Kidney (tissue), 14 donors: ENCODE data around the gene TAS1R3. TPM values are rescaled to one million over a fixed set of nuclear protein-coding genes. Genes with fewer than 3 reads are reported as not detected.

Experiments used
- DNase-seq, 5 donors: peaks; one replicate each; pipeline ENCODE4 v3.0.0-alpha.2; 2013 to 2020
- FAIRE-seq: peaks from 2 replicates; lab custom pipeline; 2012; peaks lifted over from hg19 to GRCh38; lab: Jason Lieb, UNC
- H3K27ac ChIP-seq, 2 donors: one replicate each; pipeline ENCODE4 v1.7.0; 2013; ENCODE audit warnings: low read depth in 2 of 2, low read length in 2 of 2, inconsistent platforms in 1 of 2
- H3K27me3 ChIP-seq: one replicate; pipeline ENCODE4 v1.7.1; 2013; ENCODE audit warnings: low read length, inconsistent platforms; ENCODE audit not compliant: control insufficient read depth, insufficient read depth
- H3K36me3 ChIP-seq, 3 donors: one replicate each; pipeline versions ENCODE4 v1.7.0 to v1.7.1; 2013; ENCODE audit warnings: low read length in 3 of 3, control low read depth in 1 of 3, inconsistent platforms in 1 of 3; ENCODE audit not compliant: insufficient read depth in 3 of 3, control insufficient read depth in 2 of 3
- H3K4me1 ChIP-seq, 3 donors: one replicate each; pipeline versions ENCODE4 v1.7.0 to v1.7.1; 2013; ENCODE audit warnings: low read length in 3 of 3, inconsistent platforms in 1 of 3, low read depth in 1 of 3; ENCODE audit not compliant: control insufficient read depth in 2 of 3, insufficient read depth in 2 of 3
- H3K4me3 ChIP-seq, 3 donors: one replicate each; pipeline versions ENCODE4 v1.7.0 to v1.8.1; 2013; ENCODE audit warnings: low read length in 3 of 3, control low read depth in 1 of 3, inconsistent platforms in 1 of 3
- H3K9ac ChIP-seq, 3 donors: one replicate each; pipeline versions ENCODE4 v1.7.0 to v1.7.1; 2013; ENCODE audit warnings: low read length in 3 of 3, control low read depth in 1 of 3, inconsistent platforms in 1 of 3
- H3K9me3 ChIP-seq, 3 donors: one replicate each; pipeline versions ENCODE4 v1.7.0 to v1.7.1; 2013; ENCODE audit warnings: low read length in 3 of 3, control low read depth in 1 of 3, inconsistent platforms in 1 of 3; ENCODE audit not compliant: control insufficient read depth in 2 of 3, insufficient read depth in 1 of 3
- intact Hi-C: fragments of 100-400 bp; cut with DNase I; formaldehyde crosslinking; loops from one replicate; pipeline ENCODE4 v1.11.1; 2022
- polyA plus RNA-seq: library from polyadenylated mRNA; stranded (reverse); fragments of 350-450 nt; fragmentation: Illumina TruSeq; extraction: RNeasy Lipid Tissue Mini Kit (QIAGEN cat#74804); gene quantifications from one replicate; pipeline ENCODE4 v1.2.3, GENCODE V29; 2014; ENCODE audit warnings: low read depth, low replicate concordance; ENCODE audit not compliant: insufficient read depth
- total RNA-seq: library from RNA; stranded (reverse); fragmentation: NEBNext Ultra II Directional; extraction: Animal tissue kit (Norgen Biotek cat#: 25700); gene quantifications from one replicate; pipeline ENCODE4 v1.2.1, GENCODE V29; 2021
- TF ChIP-seq, protein P1 (sequence below): IDR thresholded peaks from 3 replicates; pipeline ENCODE4 v1.5.1; 2012; ENCODE audit warnings: mild to moderate bottlenecking, moderate library complexity, borderline replicate concordance; ENCODE audit not compliant: insufficient read depth; ENCODE audit errors: extremely low read depth
- donor health status: control.
- donor health status: control.
- donor health status: control.
- donor health status: control.
- donor health status: control.
- donor health status: DM: yes; HTN: yes; CAD: no.
- donor health status: Normal renal cell carcinoma (clear cell type).

TAS1R3 gene
- total and polyA plus RNA-seq, 2 donors from 2014 or later: 0.15 to 1.3 TPM

DNA sequence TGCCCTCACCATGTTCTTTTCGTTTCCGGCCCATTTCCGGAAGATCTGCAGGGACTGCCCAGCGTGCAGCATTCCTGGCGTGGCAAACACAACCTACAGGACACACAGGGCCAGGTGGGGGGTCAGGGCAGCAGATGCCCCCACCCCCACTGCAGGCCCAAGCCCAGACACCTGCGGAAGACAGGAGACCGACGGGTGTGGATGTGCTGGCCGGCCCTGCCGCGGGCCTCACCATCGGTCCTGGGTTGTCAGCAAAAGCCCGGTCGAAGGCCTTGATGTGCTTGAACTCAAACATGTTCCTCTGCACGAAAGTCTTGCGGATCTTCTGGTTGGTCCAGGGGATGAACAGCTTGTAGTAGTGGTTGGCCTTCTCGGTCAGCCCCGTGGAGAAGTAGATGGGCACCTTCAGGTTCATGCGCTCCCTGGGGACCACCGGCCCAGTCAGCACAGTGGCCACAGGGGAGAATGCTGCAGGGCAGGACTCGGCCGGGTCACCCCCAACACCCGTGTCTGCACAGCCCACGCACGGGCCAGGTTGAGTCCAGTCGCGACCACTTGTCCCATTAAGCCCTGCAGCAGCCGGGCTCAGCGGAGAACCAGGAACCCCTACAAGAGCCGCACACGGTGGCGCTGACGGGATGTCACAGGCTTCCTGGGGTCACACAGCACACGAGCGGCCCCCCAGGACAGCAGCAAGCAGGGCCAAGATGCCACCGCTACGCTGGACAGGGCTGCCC lies 17.4 kb upstream of the TAS1R3 start:
- no peak overlapping the region for H3K27ac ChIP-seq
- no peak for DNase-seq
- no peak for FAIRE-seq
- intact Hi-C loops: no loop called here
- H3K4me3 ChIP-seq: no peak overlapping the region
- H3K36me3 ChIP-seq: peaks cover 0 to 15% (median 11%) of the 10 kb centered on the region in 3 donors
- no peak overlapping the region for H3K9ac ChIP-seq
- H3K27me3 ChIP-seq: no peaks in the 10 kb centered on the region
- TF ChIP-seq, protein P1, sequence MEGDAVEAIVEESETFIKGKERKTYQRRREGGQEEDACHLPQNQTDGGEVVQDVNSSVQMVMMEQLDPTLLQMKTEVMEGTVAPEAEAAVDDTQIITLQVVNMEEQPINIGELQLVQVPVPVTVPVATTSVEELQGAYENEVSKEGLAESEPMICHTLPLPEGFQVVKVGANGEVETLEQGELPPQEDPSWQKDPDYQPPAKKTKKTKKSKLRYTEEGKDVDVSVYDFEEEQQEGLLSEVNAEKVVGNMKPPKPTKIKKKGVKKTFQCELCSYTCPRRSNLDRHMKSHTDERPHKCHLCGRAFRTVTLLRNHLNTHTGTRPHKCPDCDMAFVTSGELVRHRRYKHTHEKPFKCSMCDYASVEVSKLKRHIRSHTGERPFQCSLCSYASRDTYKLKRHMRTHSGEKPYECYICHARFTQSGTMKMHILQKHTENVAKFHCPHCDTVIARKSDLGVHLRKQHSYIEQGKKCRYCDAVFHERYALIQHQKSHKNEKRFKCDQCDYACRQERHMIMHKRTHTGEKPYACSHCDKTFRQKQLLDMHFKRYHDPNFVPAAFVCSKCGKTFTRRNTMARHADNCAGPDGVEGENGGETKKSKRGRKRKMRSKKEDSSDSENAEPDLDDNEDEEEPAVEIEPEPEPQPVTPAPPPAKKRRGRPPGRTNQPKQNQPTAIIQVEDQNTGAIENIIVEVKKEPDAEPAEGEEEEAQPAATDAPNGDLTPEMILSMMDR: no peak
- H3K9me3 ChIP-seq: no peaks in the 10 kb centered on the region
- peaks cover 0 to 6% (median 0%) of the 10 kb centered on the region in 3 donors for H3K4me1 ChIP-seq

DNA sequence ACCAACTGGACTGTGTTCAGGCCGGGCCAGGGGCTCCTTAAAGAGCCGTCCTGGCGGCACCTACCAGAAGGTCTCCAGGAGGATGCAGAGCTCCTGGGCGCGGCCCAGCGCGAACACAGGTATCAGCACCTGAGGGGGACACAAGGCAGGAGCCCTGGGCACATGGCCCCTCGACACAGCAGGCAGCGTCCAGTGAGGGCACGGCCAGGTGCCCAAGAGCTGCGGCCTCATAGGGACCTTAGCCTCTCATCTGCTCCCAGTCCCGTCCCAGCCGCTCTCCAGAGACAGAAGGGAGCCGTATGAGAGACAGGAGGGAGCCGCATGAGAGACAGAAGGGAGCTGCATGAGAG lies 16.9 kb upstream of the TAS1R3 start:
- TF ChIP-seq, protein P1: no peak
- H3K4me3 ChIP-seq: no peak overlapping the region
- no peak overlapping the region for H3K27ac ChIP-seq
- H3K27me3 ChIP-seq: no peaks in the 10 kb centered on the region
- FAIRE-seq: no peak
- DNase-seq: no peak
- no peak overlapping the region for H3K9ac ChIP-seq
- intact Hi-C loops: no loop called here
- H3K4me1 ChIP-seq: peaks cover 0 to 6% (median 0%) of the 10 kb centered on the region in 3 donors
- peaks cover 0 to 15% (median 11%) of the 10 kb centered on the region in 3 donors for H3K36me3 ChIP-seq
- no peaks in the 10 kb centered on the region for H3K9me3 ChIP-seq

DNA sequence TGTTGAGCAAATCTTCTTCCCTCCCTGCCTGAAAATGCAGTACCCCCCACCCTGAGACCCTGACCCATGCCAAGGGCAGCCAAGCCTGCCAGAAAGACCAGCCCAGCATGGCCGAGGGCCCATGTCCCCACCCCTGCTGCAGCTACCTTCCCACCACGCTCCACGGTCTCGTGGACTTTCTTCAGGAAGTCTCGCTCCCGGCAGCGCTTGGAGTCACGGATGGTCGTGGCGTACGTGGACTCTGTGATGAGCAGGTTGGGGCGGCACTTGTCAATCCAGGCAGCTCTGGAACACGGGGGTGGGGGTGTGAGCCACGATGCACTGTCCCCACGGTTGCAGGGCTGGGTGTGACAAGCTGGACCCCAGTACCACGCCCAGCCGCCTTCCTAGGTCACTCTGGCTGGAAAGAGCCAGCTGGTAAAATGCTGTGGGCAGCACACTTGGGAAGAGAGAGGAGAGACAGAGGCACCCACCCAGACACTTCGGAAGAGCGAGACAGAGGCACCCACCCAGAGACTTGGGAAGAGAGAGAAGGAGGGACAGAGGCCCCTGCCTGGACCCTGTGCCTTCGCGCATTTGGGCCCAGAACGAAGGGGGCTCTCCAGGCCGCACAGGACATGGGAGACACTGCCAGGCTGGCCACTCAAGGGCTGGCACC lies 16.3 kb upstream of the TAS1R3 start:
- TF ChIP-seq, protein P1: no peak
- intact Hi-C loops: no loop called here
- no peak overlapping the region for H3K27ac ChIP-seq
- H3K9me3 ChIP-seq: no peaks in the 10 kb centered on the region
- H3K4me1 ChIP-seq: no peaks in the 10 kb centered on the region
- no peak overlapping the region for H3K4me3 ChIP-seq
- FAIRE-seq (no peak), DNase-seq (no peak)
- peaks cover 0 to 15% (median 11%) of the 10 kb centered on the region in 3 donors for H3K36me3 ChIP-seq
- no peak overlapping the region for H3K9ac ChIP-seq
- H3K27me3 ChIP-seq: no peaks in the 10 kb centered on the region
